ENCODE data around the gene PAM.

DNA sequence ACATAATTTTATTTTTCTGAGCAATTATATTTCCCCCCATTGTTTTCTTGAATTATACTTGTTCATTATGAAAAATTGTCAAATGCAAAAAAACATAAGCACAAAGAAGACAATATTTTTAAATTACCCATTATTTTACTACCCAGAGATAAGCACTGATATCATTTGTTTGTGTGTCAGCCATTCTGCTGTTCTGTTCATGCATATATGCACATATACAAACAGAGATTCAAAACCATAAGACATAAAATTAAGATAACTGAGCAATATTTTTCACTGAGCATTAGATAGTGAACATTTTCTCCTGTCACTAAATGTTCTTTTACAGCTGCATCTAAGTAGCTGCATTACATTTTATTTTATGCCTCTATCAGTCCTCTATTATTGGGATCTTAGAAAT, 35.6 kb downstream of the PAM start:
- TF ChIP-seq, protein P1, sequence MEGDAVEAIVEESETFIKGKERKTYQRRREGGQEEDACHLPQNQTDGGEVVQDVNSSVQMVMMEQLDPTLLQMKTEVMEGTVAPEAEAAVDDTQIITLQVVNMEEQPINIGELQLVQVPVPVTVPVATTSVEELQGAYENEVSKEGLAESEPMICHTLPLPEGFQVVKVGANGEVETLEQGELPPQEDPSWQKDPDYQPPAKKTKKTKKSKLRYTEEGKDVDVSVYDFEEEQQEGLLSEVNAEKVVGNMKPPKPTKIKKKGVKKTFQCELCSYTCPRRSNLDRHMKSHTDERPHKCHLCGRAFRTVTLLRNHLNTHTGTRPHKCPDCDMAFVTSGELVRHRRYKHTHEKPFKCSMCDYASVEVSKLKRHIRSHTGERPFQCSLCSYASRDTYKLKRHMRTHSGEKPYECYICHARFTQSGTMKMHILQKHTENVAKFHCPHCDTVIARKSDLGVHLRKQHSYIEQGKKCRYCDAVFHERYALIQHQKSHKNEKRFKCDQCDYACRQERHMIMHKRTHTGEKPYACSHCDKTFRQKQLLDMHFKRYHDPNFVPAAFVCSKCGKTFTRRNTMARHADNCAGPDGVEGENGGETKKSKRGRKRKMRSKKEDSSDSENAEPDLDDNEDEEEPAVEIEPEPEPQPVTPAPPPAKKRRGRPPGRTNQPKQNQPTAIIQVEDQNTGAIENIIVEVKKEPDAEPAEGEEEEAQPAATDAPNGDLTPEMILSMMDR (conservative IDR thresholded peaks at IDR 0.05; ENCODE audit: low read length): no peak
- TF ChIP-seq EZH2phosphoT487 (IDR thresholded peaks at IDR 0.05; ENCODE audit: borderline replicate concordance, low read depth, low read length): no peak

All from OCI-LY7 (cell line).